ENCODE measurements around the gene CACNA1C.

GRCh38 chr12:2435511-2435910 is 382.7 kb downstream of the CACNA1C start:
- TF ChIP-seq CTCF (IDR thresholded peaks at IDR 0.05), result no peak
- no peak for TF ChIP-seq TEAD4 (IDR thresholded peaks at IDR 0.05; ENCODE audit: borderline replicate concordance, insufficient read depth)
- TF ChIP-seq YY1 (IDR thresholded peaks at IDR 0.05; ENCODE audit: low read depth), result no peak
- no peak for TF ChIP-seq EZH2phosphoT487 (IDR thresholded peaks at IDR 0.05; ENCODE audit: borderline replicate concordance, low read depth)
- TF ChIP-seq RCOR1 (IDR thresholded peaks at IDR 0.05; ENCODE audit: low read length), result no peak
- no peak for TF ChIP-seq REST (IDR thresholded peaks at IDR 0.05; ENCODE audit: low read depth, low read length)
- no peak for TF ChIP-seq POLR2AphosphoS5 (IDR thresholded peaks at IDR 0.05; ENCODE audit: low read depth, low read length)
- no peak for TF ChIP-seq RAD21 (IDR thresholded peaks at IDR 0.05; ENCODE audit: low read length)
- TF ChIP-seq TCF12 (IDR thresholded peaks at IDR 0.05), result no peak
- TF ChIP-seq GATA2 (CRISPR knock-in tag; IDR thresholded peaks at IDR 0.05), result no peak
- TF ChIP-seq ZBTB33 (IDR thresholded peaks at IDR 0.05; ENCODE audit: borderline replicate concordance, low read depth), result no peak
